Stimulated activated CD8-positive, alpha-beta memory T cell treated with anti-CD3 and anti-CD28 coated beads, Interleukin-7, amount 100 ng/mL, for 1 hour (primary cell): Measurements from ENCODE around the gene GRM3.
"Not testable (repeated sequence)": the region's sequence is repeated elsewhere in the genome, so short reads cannot be mapped to it uniquely, and the experiment has no call there.

Source experiments
- DNase-seq, 2 donors: peaks; one replicate each; pipeline ENCODE4 v3.0.0-alpha.2; 2020; ENCODE audit warnings: low read depth in 2 of 2

The GRM3 gene

DNA sequence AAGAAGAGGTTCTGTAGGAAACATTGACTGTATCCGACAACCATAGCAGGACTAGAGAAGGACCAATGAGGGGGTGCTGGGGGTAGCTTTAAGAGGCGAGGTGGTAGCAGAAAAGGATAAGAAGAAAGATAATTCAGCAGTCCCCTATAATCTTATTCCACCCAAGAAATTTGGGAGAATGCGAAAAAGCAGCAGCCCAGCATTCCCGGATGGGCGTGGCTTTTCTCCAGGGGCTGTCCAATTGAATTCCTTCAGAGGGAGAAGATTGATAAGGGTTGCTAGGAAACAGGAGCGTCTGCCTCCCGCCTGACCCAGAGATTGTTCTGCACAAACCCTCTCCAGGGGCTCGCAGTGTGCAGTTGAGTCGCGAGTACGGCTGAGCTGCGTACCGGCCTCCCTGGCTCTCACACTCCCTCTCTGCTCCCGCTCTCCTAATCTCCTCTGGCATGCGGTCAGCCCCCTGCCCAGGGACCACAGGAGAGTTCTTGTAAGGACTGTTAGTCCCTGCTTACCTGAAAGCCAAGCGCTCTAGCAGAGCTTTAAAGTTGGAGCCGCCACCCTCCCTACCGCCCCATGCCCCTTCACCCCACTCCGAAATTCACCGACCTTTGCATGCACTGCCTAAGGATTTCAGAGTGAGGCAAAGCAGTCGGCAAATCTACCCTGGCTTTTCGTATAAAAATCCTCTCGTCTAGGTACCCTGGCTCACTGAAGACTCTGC is at the start of gene GRM3:
Gene GRM3 (plus strand): TSS at position 349 of the 721 bp plus-strand sequence. CDS start 121,237 bp downstream, outside the sequence.
- no peak for DNase-seq

DNA sequence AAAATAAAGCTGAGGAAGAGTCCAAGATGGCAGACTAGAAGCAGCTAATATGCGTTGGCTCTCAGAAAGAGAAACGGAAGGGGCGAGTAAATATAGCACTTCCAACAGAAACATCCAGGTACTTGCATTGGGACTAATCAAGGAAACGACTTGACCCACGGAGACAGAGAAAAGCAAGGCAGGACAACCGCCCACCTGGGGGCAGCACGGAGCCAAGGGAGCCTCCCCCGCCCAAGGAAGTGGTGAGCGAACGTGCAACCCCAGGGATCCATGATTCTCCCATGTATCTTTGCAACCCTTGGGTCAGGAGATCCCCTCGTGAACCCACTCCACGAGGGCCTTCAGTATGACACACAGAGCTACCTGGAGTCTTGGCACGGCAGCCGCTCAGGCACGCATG is 45.4 kb upstream of the GRM3 start:
- DNase-seq: no peak

DNA sequence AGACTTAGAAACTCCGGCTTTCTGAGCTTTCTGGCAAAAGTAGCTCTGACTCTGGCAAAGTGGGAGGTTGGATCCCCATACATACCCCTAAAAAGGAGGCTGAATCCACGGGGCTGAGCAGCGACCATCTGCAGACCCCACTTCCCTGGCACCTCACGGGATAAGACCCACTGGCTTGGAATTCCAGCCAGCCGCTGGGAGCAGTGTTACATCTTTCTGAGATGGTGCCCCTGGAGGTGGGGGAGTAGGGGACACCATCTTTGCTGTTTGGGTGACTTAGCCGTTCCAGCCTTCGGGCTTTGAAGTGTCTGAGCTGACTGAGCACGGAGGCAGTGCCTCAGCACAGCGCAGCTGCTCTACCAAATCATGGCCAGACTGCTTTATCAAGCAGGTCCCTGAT is 45.0 kb upstream of the GRM3 start:
- no peak for DNase-seq

DNA sequence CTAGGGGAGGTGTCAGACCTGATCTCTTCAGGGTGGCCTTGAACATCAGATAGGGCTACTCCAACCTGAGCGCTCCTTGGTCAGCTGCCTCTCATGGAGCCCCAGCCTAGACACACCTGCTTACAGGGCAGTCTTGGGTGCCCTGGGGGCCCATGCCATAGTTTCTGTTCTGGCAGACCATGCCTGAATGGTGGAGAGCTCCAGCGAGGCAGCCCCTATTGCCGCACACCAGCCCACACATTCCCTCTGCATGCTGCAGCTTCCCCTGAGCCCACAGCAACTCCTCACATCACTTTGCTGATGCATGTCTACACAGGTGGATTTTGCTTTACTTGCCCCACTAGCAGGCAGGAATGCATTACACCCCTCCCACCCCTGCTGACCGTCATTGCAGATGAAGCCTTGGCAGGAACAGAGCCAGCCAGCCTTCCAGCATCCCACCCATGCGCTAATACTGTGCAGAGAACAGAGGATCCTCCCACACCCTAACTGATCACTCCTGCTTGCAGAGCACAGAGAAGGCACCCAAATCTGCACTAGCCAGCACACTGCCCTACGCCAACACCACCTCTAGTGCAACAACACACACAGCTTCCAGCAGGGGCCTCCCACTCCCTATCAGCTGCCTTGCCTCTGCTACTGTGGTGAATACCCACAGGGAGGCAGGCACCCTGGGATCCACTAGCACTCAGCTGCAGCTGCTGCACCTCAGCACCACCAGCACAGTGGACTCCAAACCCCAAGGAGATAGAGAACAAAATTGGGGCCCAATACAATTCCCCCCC is 43.0 kb upstream of the GRM3 start:
- DNase-seq: no peak

DNA sequence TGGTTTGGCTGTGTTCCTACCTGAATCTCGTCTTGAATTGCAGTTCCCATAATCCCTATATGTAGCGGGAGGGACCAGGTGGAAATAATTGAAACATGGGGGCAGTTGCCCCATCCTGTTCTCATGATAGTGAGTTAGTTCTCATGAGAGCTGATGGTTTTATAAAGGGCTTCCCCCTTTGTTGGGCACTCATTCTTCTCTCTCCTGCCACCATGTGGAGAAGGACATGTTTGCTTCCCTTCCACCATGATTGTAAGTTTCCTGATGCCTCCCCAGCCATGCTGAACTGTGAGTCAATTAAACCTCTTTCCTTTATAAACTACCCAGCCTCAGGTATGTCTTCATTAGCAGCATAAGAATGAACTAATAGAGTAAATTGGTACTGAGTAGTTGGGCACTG is 28.0 kb upstream of the GRM3 start:
- DNase-seq: not testable (repeated sequence)

DNA sequence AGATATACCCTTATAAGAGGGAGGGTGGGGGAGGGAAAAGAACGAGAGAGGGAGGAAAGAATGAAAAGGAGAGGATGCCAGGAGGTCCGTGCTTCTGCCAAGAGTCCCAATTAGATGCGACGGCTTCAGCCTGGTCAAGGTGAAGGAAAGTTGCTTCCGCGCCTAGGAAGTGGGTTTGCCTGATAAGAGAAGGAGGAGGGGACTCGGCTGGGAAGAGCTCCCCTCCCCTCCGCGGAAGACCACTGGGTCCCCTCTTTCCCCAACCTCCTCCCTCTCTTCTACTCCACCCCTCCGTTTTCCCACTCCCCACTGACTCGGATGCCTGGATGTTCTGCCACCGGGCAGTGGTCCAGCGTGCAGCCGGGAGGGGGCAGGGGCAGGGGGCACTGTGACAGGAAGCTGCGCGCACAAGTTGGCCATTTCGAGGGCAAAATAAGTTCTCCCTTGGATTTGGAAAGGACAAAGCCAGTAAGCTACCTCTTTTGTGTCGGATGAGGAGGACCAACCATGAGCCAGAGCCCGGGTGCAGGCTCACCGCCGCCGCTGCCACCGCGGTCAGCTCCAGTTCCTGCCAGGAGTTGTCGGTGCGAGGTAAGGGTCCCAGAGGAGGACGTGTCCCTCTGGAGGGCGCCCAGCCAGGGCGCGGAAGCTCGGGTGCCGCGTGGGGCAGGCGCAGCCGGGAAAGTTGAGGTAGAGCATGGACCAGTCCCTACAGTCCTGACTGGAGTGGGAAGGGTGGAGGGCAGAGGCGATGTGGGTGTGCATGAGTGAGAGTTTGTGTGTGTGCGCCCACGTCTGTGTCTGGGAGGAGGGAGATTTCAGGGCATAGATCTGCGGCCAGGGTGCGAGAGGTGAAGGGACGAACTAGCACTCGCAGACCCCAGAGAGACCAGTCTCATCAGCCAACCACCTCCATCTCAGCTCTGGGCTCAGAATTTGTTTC is 844 bp downstream of the GRM3 start:
- DNase-seq: no peak

DNA sequence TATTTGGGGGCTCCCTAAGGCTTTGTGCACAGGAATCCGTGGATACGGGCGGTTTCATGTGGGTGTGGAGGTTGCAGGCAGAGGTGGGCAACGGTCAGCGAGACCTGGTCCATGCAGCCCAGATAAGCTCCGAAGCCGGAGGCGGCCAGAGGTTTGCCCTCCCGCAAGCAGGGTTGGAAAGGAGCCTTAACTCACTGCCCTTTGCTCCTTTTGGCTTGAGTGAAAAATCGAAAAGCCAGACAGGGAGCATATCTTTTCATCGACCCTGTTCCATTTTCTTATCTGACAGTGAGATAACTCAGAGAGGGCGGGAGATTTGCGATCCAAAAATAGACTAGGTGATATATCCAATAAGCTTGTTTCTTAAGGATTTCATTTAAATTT is 1.5 kb downstream of the GRM3 start:
- DNase-seq: no peak

DNA sequence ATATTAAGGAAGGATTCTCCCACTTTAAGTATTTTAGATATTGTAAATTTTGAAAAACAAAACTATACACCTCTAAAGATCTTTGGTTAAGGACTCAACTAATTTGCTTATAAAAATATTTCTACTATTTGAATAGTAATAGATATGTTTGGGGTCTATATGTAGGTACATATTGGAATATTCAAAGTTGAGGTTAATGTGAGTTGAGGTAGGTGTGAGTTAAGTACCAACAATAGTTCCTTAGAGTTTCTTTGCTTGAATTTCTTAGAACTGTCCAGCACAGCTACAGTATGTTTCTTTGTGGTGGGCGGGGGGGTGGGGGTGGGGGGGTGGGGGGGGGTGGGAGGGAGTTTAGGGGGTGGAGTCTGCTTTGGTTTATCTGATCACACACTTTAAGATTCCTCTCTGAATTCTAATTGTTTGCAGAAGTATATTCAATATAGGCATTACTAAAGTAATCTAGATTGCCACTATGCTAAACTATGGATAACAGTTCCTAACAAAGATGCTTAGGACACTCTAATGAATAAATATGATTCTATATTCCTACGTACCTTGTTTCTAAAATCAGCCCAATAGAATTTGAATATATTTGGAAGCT is 2.1 kb downstream of the GRM3 start:
- DNase-seq: no peak

DNA sequence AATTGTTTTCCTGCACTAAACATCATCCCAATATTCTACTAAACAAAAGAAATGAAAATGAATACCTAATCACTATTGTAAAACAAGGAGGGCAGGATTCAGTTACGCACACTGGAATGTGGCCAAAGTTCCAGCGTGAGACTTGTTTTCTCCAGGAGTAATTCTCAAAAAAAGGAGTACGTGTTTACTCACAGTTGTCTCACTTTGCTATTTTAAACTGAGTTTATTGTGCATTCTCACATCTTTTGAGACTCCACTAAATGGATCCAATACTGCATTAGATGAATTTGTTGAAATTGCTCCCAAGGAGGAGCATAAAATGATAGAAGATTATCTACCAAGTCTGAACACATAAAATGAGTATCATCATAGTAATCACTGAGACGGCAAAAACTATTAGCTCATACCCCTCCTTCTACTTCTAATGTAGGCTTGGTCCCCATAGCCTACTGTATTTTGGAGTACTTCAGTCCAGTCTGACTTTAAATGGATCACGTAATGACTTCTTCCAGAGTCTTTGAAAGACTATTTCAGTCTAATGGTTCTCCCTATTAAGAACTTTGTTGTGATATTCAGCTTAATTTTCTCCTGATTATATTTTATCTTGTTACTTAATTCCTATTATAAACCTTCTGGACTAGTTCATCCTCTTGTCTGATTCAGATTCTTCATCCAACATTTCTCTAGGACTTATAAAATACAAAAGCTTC is 3.8 kb downstream of the GRM3 start:
- no peak for DNase-seq

DNA sequence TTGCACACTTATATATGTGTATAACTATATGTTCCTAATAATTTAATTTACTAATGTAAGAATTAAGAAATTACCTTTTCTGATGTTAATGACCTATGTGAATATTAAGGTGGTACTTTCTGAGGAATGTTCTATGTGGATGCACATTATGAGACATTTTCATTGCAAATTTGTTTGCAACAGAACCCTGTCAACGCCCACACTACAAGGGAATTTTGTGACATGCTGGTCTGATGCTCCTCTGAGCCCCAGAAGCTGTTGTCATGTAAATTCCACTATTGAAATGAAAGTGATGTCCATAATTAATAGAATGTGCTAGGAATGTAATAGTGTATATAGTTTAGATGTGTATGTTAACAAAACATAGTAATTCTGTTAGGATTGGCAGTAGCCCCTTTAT is 4.5 kb downstream of the GRM3 start:
- DNase-seq: no peak

DNA sequence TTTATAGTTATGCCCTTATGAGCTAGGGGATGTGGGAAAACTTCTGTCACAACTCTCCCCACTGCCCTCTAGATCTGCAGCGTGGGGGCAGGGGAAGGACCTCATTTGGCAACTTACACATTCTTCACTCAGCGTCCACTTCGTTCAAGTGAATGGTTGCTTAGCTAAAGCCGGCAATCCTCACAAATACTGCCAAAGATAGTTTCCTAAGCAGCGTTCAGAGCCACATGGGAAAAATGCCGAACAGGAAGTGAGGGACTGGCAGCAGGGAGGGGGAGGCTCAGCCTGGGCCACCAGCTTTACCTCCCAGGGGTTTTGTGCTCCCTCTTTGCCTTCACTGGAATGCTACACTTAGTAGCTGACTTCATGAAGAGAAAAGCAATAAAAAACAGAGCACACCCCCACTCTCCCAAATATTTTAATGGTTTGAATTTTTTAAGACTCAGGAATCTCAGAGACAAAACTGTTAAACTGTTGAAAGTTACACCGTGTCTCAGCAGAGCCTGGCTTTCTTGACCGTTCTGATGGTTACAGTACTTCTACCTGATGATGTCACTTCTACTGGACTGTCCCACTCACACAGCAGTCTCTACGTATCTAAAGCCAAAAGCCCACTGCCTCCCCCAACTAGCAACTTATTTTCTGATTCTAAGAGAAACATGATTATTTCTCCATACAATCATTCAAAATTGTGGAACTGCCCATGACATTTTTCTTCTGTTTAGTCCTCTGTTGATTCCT is 10.4 kb downstream of the GRM3 start:
- no peak for DNase-seq

DNA sequence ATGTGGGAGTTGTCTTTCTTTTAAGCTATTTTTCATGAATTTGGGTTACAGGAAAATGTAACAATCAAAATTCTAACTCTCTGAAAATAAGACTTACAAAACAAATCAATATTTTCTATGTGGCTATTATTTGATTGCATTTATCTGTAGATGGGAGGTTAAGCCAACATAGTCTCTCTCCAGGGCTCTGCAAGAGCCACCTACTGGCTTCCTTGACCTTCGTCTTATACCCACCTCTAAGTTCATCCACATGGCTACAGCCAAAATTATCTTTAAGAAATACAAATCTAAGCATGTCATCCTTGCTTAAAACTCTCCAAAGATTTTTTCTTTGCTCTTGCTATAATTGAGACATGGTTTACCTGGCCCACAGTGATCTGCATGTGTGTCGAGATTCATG is 14.2 kb downstream of the GRM3 start:
- no peak for DNase-seq

DNA sequence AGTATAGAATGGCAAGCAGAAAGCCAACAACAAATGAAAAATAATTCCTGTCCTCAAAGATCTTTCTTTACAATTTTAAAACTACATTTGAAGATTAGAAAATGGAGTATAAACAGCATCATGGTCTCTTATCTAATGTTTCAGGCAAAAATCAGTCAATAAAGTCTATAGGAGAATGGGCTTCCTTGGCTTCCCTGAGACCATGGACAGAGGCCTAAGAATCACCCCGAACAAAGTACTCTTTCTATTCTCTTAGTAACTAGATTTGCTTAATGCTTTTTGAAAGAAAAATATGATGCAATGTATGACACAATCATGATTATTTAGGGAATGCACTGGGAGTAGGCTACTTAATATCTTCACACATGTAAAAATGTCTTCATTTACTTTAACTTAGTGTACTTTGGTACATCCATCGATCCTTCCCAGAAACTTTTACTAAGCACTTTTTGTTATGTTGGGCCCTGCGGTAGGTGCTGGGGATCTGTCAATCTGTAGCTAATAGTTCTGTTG is 17.3 kb downstream of the GRM3 start:
- no peak for DNase-seq

DNA sequence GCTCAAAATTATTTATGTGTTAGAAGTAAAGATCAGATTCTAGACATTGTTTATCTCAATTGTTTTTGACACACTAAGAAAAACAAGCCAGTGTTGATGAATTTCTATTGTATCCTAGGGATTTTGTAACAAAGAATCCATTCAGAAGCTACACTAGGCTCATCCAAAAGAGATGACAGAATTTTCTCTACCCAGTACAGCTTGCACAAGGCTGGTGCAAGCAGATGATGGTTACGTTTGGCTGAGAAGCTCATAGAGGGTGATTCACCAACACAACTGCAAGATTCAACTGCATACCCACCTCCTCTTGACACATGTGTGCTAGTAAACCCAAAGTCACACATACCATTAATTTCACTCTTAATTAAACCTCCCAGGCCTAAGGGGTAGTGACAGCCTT is 20.8 kb downstream of the GRM3 start:
- no peak for DNase-seq

DNA sequence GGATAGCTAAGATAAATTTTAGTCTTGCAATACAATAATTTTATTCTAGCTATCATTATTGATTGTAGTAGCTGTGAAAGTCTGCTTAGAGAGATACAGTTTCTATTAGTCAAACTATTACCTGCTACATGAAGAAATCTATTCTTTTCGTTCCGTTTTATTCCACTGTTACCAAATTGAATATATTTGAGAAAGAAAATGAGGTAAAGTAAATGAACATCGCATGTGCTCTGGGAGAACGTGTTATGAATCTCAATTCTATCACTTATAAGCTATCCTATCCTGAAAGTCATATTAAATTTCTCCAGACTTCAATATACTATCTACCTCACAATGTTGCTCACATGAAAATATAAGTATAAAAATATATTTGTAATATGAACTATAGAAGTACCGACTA is 21.3 kb downstream of the GRM3 start:
- no peak for DNase-seq

DNA sequence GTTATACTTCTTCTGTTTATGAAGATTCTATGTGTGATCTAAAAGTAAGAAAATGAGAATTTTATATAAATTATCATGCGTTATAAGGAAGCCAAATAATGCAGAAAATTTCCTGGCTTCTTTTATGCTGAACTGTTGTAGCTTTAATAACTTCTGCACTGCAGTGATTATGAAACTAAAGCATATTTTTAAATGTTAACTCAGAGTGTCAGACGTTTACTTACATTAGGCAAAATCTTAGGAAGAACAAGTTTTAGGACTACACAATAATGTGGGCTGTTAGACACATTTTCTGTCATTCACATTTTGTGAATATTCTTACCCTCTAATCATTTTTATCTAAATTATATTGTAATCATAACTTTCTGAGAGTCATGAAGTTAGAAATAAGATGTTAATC is 22.0 kb downstream of the GRM3 start:
- no peak for DNase-seq

DNA sequence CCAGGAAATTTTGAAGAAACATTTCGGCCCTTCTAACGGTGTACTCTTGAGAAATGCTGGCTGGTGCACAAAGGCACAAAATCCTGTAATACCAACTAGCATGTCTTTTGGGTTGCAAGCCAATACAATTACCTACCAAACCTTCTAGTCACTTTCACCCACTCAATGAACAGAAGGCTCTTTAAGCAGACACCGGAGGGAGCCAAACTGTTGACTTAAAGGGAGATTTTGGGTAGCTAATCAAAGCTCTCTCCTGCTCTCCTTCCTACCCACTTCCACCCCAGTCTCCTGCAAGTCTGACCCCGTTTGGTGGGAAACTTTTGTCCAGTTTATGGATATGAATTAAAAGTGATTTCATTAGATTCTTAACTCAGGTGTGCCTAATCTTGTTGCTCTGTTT is 24.0 kb downstream of the GRM3 start:
- DNase-seq: no peak

DNA sequence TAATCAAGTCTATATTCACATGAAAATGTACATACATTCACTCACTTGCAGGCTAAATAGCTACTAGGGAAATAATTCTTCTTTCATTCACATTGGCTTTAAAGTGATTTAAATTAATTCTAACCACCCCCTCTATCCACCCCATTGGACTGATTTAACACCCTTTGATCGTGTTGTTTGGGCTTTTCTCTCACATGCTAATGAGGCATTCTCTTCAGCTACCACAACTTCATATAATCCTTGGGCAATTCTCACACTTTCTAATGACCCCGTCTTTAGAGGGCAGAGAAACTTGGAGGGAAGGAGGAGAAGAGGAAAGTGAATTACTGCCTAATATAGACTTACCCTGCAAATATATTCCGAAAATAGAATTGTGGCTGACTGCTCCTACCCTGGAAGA is 24.6 kb downstream of the GRM3 start:
- no peak for DNase-seq

DNA sequence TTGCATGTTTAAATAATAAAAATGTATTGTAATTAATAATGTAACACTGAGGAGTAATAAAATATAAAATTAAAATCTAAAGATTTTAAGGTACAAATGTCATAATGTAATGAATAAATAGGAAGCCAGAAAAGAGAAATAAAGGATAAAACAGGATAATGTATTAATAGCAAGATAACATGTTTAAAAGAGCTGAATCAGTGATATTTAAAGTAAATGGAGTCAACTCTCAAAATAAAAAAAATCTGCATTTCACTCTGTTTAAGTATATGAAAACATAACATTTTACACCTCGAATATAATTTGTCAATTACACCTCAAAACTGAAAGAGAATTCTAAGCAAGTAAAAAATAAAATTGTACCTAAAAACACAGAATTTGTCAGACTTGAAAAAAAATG is 44.1 kb downstream of the GRM3 start:
- no peak for DNase-seq

DNA sequence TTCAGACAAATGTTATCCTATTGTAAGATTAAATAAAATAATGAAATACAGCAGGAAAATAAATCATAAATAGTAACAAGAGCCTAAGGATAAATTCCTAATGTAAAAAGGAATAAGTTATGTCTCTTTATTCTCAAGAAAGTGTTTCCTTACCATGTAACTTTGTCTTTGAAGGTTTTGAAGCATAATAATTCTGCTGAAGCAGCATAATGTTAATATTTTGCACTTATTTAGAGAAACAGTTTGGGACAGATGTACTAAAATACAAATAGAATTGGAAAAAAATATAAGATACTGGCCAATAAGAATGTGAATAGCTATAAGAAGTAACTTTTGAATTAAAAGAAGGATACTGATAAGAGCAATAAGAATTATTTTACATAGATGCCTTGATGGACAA is 45.7 kb downstream of the GRM3 start:
- no peak for DNase-seq
